HL-60 (cell line): Measurements from ENCODE around the gene PAPPA2.

Experiments used
- DNase-seq, 2 experiments: peaks; one replicate each; pipeline ENCODE4 v3.0.0-alpha.2; 2010 to 2020; ENCODE audit warnings: low read depth in 1 of 2, low spot score in 1 of 2
- H3K27ac ChIP-seq: fragments of 250-450 bp; sonication (Bioruptor Pico); replicated peaks from 2 replicates; pipeline ENCODE4 v1.5.1; 2020; ENCODE audit warnings: mild to moderate bottlenecking, moderate library complexity
- H3K27me3 ChIP-seq: fragments of 250-450 bp; sonication (Bioruptor Pico); 2 replicates; pipeline ENCODE4 v1.5.1; 2021; ENCODE audit warnings: mild to moderate bottlenecking, moderate library complexity; ENCODE audit not compliant: insufficient read depth, poor library complexity, severe bottlenecking
- H3K4me3 ChIP-seq: replicated peaks from 2 replicates; pipeline ENCODE4 v1.5.1; 2011; ENCODE audit warnings: mild to moderate bottlenecking, control low read depth, low read length; ENCODE audit not compliant: insufficient read depth
- GABPA ChIP-seq: IDR thresholded peaks from 2 replicates; pipeline ENCODE4 v1.6.1; 2012; ENCODE audit warnings: low read depth
- POLR2AphosphoS5 ChIP-seq: IDR thresholded peaks from 2 replicates; pipeline ENCODE4 v1.6.1; 2012; ENCODE audit warnings: low read depth
- SPI1 ChIP-seq: IDR thresholded peaks from 2 replicates; pipeline ENCODE4 v1.6.1; 2012; ENCODE audit warnings: low read depth, mild to moderate bottlenecking, borderline replicate concordance
- TF ChIP-seq, protein P1 (sequence below): IDR thresholded peaks from 2 replicates; pipeline ENCODE4 v1.6.1; 2012; ENCODE audit warnings: low read depth; ENCODE audit not compliant: insufficient replicate concordance
- TF ChIP-seq, protein P2 (sequence below): IDR thresholded peaks from one replicate; pipeline ENCODE4 v1.5.1; 2011; ENCODE audit warnings: low read length, control low read depth, inconsistent platforms; ENCODE audit not compliant: insufficient read depth

Gene PAPPA2

DNA sequence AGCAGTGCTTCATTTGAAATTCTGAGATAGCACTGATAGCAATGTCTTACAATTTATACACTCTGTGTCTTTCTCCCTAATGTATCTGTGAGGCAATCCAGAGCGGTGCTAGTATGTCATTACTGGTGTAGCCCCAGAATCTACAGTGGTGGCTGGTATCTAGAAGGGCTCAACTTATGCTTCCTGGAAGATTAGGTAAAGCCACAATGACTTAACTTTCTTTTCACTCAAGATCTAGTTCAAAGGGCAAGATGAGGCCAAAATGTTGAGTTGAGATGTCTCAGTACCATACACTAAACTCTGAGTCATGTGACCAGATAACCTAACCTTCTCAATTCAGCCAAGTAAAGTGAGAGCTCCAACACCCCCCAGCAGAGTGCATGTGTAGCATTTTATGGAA, 77.5 kb downstream of the PAPPA2 start:
- H3K27ac ChIP-seq: no peak overlapping the region
- H3K4me3 ChIP-seq: no peak overlapping the region
- DNase-seq: no peak
- TF ChIP-seq GABPA (no peak), POLR2AphosphoS5 (no peak), SPI1 (no peak)
- TF ChIP-seq, protein P1, sequence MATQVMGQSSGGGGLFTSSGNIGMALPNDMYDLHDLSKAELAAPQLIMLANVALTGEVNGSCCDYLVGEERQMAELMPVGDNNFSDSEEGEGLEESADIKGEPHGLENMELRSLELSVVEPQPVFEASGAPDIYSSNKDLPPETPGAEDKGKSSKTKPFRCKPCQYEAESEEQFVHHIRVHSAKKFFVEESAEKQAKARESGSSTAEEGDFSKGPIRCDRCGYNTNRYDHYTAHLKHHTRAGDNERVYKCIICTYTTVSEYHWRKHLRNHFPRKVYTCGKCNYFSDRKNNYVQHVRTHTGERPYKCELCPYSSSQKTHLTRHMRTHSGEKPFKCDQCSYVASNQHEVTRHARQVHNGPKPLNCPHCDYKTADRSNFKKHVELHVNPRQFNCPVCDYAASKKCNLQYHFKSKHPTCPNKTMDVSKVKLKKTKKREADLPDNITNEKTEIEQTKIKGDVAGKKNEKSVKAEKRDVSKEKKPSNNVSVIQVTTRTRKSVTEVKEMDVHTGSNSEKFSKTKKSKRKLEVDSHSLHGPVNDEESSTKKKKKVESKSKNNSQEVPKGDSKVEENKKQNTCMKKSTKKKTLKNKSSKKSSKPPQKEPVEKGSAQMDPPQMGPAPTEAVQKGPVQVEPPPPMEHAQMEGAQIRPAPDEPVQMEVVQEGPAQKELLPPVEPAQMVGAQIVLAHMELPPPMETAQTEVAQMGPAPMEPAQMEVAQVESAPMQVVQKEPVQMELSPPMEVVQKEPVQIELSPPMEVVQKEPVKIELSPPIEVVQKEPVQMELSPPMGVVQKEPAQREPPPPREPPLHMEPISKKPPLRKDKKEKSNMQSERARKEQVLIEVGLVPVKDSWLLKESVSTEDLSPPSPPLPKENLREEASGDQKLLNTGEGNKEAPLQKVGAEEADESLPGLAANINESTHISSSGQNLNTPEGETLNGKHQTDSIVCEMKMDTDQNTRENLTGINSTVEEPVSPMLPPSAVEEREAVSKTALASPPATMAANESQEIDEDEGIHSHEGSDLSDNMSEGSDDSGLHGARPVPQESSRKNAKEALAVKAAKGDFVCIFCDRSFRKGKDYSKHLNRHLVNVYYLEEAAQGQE: no peak
- TF ChIP-seq, protein P2, sequence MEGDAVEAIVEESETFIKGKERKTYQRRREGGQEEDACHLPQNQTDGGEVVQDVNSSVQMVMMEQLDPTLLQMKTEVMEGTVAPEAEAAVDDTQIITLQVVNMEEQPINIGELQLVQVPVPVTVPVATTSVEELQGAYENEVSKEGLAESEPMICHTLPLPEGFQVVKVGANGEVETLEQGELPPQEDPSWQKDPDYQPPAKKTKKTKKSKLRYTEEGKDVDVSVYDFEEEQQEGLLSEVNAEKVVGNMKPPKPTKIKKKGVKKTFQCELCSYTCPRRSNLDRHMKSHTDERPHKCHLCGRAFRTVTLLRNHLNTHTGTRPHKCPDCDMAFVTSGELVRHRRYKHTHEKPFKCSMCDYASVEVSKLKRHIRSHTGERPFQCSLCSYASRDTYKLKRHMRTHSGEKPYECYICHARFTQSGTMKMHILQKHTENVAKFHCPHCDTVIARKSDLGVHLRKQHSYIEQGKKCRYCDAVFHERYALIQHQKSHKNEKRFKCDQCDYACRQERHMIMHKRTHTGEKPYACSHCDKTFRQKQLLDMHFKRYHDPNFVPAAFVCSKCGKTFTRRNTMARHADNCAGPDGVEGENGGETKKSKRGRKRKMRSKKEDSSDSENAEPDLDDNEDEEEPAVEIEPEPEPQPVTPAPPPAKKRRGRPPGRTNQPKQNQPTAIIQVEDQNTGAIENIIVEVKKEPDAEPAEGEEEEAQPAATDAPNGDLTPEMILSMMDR: no peak
- no peaks in the 10 kb centered on the region for H3K27me3 ChIP-seq

DNA sequence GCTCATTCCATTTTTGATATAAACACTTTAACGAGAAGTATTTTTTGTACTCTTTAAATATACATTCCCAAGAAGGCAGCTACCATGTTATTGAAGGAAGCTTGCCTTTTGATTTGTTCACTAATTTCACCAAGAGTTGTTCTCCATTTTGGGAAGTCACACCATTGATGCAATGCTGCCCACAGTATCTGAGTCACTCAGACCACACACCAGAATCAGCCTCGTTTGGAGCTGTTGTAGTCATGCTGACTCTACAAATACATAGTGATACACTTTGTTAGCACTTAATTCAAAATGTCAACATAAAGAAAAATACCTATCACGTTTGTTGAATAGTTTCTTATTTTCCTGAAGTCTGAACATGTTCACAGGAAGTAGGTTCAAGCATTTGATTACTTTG, 78.7 kb downstream of the PAPPA2 start:
- peak; percentile 10 to 16 for DNase-seq
- TF ChIP-seq, protein P1: no peak
- TF ChIP-seq SPI1 (no peak), GABPA (no peak), POLR2AphosphoS5 (no peak)
- TF ChIP-seq, protein P2: no peak
- Histone ChIP-seq H3K4me3 (no peak overlapping the region), H3K27me3 (no peaks in the 10 kb centered on the region), H3K27ac (no peak overlapping the region)

DNA sequence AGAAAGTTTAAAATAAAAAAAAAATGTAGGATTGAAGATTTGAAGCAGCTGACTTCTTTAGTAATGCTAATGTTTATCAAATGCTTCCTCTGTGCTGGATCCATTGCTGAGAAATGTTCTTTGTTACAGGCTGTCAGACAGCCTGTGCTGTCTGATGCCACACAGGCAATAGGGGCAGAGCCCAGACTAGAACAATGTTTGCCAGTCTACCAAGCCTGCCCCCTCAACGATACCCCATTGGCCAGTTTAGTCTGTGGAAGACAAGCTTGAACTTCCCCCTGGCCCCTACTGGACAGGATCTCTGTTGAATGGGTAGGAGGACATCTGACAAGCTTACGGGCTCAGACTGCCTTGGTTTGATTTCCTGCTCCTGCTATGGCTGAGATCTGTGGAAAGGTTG, 79.4 kb downstream of the PAPPA2 start:
- no peak for DNase-seq
- Histone ChIP-seq H3K27ac (no peak overlapping the region), H3K27me3 (no peaks in the 10 kb centered on the region), H3K4me3 (no peak overlapping the region)
- no peak for TF ChIP-seq SPI1
- TF ChIP-seq POLR2AphosphoS5: no peak
- TF ChIP-seq, protein P1: no peak
- no peak for TF ChIP-seq GABPA
- TF ChIP-seq, protein P2: no peak
